OCI-LY1 (cell line): Measurements from ENCODE around the gene PIH1D1.

Experiments
- CTCF ChIP-seq: fragments of 200-600 bp; sonication (generic), shearing (Covaris generic); IDR thresholded peaks from 2 replicates; pipeline ENCODE4 v1.5.1; 2017; ENCODE audit warnings: mild to moderate bottlenecking, antibody characterized with exemption, low read length, moderate library complexity, mixed read lengths
- EZH2 ChIP-seq: fragments of 200-600 bp; sonication (generic), shearing (Covaris generic); IDR thresholded peaks from 2 replicates; pipeline ENCODE4 v1.8.0; 2017; ENCODE audit warnings: borderline replicate concordance, mixed run types, mild to moderate bottlenecking, antibody characterized with exemption, low read length, moderate library complexity, mixed read lengths

- TF ChIP-seq CTCF (no peak), EZH2 (no peak)
These were observed 28.5 kb upstream of the PIH1D1 start for GRCh38 chr19:49479975-49480628.
